GM12865 (cell line): ENCODE measurements around the gene CDC20B.
"Not testable (repeated sequence)": the region's sequence is repeated elsewhere in the genome, so short reads cannot be mapped to it uniquely, and the experiment has no call there.

Experiments used
- DNase-seq: peaks from one replicate; pipeline ENCODE4 v3.0.0; 2010; ENCODE audit warnings: low read depth
- H3K4me3 ChIP-seq: 2 replicates; pipeline ENCODE4 v1.5.1; 2011; ENCODE audit warnings: mild to moderate bottlenecking, low read depth, low read length, control low read depth
- CTCF ChIP-seq: IDR thresholded peaks from 2 replicates; pipeline ENCODE4 v1.5.1; 2011; ENCODE audit warnings: low read length, control low read depth, low read depth, inconsistent platforms; ENCODE audit not compliant: insufficient read depth; ENCODE audit errors: missing control alignments

The CDC20B gene

DNA sequence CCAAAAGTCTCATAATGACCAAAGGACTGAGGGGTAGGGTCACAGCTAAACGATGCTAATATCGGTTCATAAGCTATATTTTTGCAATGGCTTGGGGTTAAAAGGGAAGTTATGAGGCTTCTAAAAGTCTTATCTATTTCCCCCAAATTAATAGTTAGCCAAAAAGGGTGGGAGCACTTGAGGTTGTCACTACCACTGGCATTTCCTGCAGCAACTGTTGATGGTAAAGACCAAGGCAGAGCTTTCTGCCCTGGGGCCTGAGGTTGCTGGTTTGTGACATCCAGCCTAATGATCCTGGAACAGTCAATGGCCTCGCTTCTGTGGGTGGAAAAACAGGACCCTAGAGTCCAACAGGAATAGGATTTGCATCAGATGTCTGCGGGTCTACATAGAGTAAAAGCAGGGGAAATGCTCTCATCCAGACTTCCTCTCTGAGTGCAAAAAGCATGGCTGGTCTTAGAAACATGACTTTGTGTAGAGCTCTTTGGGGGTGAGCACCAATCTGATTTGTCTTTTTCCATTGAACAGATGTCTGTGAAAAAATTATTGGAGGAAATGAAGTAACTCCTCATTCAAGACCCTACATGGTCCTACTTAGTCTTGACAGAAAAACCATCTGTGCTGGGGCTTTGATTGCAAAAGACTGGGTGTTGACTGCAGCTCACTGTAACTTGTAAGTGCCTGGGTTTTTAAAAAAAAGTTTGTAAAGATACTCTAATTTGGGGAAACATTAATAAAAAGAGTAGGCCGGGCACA, 67.9 kb downstream of the CDC20B start:
- TF ChIP-seq CTCF = no peak
- no peak overlapping the region for H3K4me3 ChIP-seq
- no peak for DNase-seq

- DNase-seq = no peak
- TF ChIP-seq CTCF = no peak
- no peak overlapping the region for H3K4me3 ChIP-seq
Measured at GRCh38 chr5:55104036-55104772, 68.8 kb downstream of the CDC20B start.

DNA sequence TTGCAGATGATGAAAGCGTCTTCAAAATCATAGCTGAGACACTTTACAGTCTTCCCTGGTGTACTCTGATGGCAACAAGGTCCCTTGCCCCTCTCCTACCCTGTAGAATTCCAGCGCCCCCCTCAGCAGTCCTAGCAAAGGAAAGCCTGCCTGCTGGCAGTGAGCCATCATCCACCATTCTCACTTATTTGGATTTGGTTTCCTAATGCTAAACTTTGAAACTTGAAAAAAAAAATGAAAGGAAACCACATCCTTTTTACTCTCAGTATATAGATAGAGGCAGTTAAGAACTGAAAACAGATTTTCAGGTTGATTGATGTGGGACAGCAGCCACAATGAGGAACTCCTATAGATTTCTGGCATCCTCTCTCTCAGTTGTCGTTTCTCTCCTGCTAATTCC, 70.6 kb downstream of the CDC20B start, which contains the start of gene GZMA:
Gene GZMA (plus strand): TSS at position 299 of the 400 bp plus-strand sequence. CDS start 37 bp downstream, at position 336.
- DNase-seq = no peak
- no peak for TF ChIP-seq CTCF
- no peak within 1 kb of the TSS for H3K4me3 ChIP-seq

- no peak overlapping the region for H3K4me3 ChIP-seq
Measured at GRCh38 chr5:55101556-55102276, 71.3 kb downstream of the CDC20B start.

DNA sequence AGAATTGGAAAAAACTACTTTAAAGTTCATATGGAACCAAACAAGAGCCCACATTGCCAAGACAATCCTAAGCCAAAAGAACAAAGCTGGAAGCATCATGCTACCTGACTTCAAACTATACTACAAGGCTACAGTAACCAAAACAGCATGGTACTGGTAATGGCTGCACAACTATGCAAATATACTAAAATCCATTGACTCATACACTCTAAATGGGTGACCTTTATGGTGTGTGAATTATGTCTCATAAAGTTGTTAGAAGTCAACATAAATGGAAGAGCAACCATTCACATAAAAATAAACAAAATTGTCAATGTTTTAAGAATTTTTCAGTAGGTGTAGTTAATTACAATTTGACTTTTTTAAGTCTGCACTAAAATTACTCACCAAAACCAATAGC, 71.8 kb downstream of the CDC20B start:
- DNase-seq, H3K4me3 ChIP-seq: not testable (repeated sequence)

More at GRCh38 chr5:55101556-55102276, 71.3 kb downstream of the CDC20B start:
- DNase-seq = no peak
- no peak for TF ChIP-seq CTCF

DNA sequence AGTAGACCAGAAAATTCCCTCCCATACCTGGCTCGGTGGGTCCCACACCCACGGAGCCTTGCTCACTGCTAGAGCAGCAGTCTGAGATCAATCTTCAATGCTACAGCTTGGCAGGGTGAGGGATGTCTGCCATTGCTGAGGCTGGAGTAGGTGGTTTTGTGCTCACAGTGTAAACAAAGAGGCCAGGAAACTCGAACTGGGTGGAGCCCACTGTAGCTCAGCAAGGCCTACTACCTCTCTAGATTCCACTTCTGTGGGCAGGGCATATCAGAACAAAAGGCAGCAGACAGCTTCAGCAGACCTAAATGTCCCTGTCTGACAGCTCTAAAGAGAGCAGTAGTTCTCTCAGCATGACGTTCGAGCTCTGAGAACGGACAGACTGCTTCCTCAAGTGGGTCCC, 76.1 kb downstream of the CDC20B start:
- no peak for DNase-seq
- no peak for TF ChIP-seq CTCF

DNA sequence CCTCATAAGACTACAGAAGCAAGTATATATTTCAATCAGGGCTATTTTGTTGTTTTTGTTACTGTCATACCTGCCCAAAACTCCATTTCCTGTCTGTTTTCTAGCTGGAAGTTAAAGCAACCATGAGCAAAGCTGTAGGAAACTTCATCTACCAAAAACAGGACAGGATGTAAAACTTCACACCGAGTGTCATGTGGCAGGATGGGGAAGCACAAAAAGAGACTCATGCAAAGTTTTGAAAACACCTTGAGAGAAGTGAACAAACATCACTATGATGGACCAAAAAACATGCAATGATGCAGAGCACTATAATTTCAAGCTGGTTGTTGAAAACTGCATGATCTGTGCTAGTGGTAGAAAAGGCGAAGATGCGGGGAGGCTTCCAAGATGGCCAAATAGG, 76.8 kb downstream of the CDC20B start:
- TF ChIP-seq CTCF = no peak
- no peak for DNase-seq

More for the DNA sequence above, 76.1 kb downstream of the CDC20B start:
- no peak overlapping the region for H3K4me3 ChIP-seq

DNA sequence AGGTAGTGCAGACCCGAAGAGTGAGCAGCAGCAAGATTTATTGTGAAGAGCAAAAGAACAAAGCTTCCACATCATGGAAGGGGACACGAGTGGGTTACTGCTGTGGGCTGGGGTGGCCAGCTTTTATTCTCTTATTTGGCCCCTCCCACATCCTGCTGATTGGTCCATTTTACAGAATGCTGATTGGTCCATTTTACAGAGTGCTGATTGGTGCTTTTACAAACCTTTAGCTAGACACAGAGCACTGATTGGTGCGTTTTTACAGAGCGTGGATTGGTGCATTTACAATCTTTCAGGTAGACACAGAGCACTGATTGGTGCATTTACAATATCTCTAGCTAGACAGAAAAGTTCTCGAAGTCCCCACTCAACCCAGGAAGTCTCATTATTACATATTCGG, 82.0 kb downstream of the CDC20B start:
- not testable (repeated sequence) for H3K4me3 ChIP-seq, DNase-seq

More for the DNA sequence above, 76.8 kb downstream of the CDC20B start:
- no peak overlapping the region for H3K4me3 ChIP-seq

- H3K4me3 ChIP-seq, DNase-seq: not testable (repeated sequence)
Measured at GRCh38 chr5:55089301-55089700, 83.7 kb downstream of the CDC20B start.
